ENCODE results near the gene OPTC. TPM values are rescaled to one million over a fixed set of nuclear protein-coding genes. Genes with fewer than 3 reads are reported as not detected.

The OPTC gene
- total and polyA plus RNA-seq, 11 donors: not detected

- no peaks in the 10 kb centered on the region for H3K9me3 ChIP-seq
- intact Hi-C loops (cut with DNase I): loop anchor here in 1 of 10 donors (5.0 kb wide), 1 partner anchor 35 kb away; no protein-coding TSS in a partner anchor
- no peak for DNase-seq
- TF ChIP-seq CTCF (IDR thresholded peaks at IDR 0.05) (no peak), POLR2A (IDR thresholded peaks at IDR 0.05) (no peak)
- ATAC-seq: peak in 1 of 4 donors; percentile 19
- H3K27ac ChIP-seq: peak overlapping the region in 4 of 12 donors; percentile 2 to 26 (median 18)
- no peaks in the 10 kb centered on the region for H3K36me3 ChIP-seq
- 76 to 83% (median 81%) methylated on average over 5 of the region's 5 CpGs for WGBS, 4 donors
- no peaks in the 10 kb centered on the region for H3K27me3 ChIP-seq
- H3K4me3 ChIP-seq: no peak overlapping the region
- H3K4me1 ChIP-seq: peaks cover 0 to 45% (median 20%) of the 10 kb centered on the region in 12 donors
Observed at GRCh38 chr1:203521812-203522211, 27.9 kb downstream of the OPTC start.

- WGBS, 4 donors: 51 to 72% (median 60%) methylated on average over 11 of the region's 11 CpGs
- H3K9me3 ChIP-seq: no peaks in the 10 kb centered on the region
- H3K27ac ChIP-seq: peak overlapping the region in 1 of 12 donors; percentile 26
- H3K36me3 ChIP-seq: no peaks in the 10 kb centered on the region
- intact Hi-C loops (cut with DNase I): loop anchor here in 1 of 10 donors (5.0 kb wide), 1 partner anchor 35 kb away; no protein-coding TSS in a partner anchor
- H3K4me1 ChIP-seq: peaks cover 0 to 45% (median 20%) of the 10 kb centered on the region in 12 donors
- H3K4me3 ChIP-seq: no peak overlapping the region
- no peaks in the 10 kb centered on the region for H3K27me3 ChIP-seq
- no peak for TF ChIP-seq POLR2A (IDR thresholded peaks at IDR 0.05)
- no peak for TF ChIP-seq CTCF (IDR thresholded peaks at IDR 0.05)
- DNase-seq: no peak
- peak in 3 of 4 donors; percentile 54 to 72 (median 60) for ATAC-seq
Observed at GRCh38 chr1:203522237-203522636, 28.3 kb downstream of the OPTC start.

GRCh38 chr1:203523667-203524066, 29.7 kb downstream of the OPTC start:
- no peaks in the 10 kb centered on the region for H3K27me3 ChIP-seq
- no peaks in the 10 kb centered on the region for H3K9me3 ChIP-seq
- TF ChIP-seq CTCF (IDR thresholded peaks at IDR 0.05): no peak
- TF ChIP-seq POLR2A (IDR thresholded peaks at IDR 0.05): no peak
- H3K4me1 ChIP-seq: peaks cover 0 to 45% (median 20%) of the 10 kb centered on the region in 12 donors
- H3K27ac ChIP-seq: peak overlapping the region in 4 of 12 donors; percentile 8 to 62 (median 20)
- 90 to 98% (median 95%) methylated on average over 6 of the region's 6 CpGs for WGBS, 4 donors
- no peaks in the 10 kb centered on the region for H3K36me3 ChIP-seq
- intact Hi-C loops (cut with DNase I): loop anchor here in 1 of 10 donors (5.0 kb wide), 1 partner anchor 34 kb away; no protein-coding TSS in a partner anchor
- DNase-seq (no peak), ATAC-seq (no peak)
- no peak overlapping the region for H3K4me3 ChIP-seq

- Histone ChIP-seq H3K4me1 (peaks cover 0 to 45% (median 20%) of the 10 kb centered on the region in 12 donors), H3K36me3 (no peaks in the 10 kb centered on the region), H3K4me3 (no peak overlapping the region), H3K27me3 (no peaks in the 10 kb centered on the region), H3K27ac (peak overlapping the region in 5 of 12 donors; percentile 8 to 62 (median 23)), H3K9me3 (no peaks in the 10 kb centered on the region)
- intact Hi-C loops (cut with DNase I): loop anchor here in 1 of 10 donors (5.0 kb wide), 1 partner anchor 33 kb away; no protein-coding TSS in a partner anchor
- no peak for TF ChIP-seq POLR2A (IDR thresholded peaks at IDR 0.05)
- TF ChIP-seq CTCF (IDR thresholded peaks at IDR 0.05): no peak
- 55 to 67% (median 58%) methylated on average over 4 of the region's 4 CpGs for WGBS, 4 donors
- ATAC-seq: peak in 3 of 4 donors; percentile 29 to 45 (median 33)
- DNase-seq: no peak
Observed at GRCh38 chr1:203524152-203524551, 30.2 kb downstream of the OPTC start.

All from heart left ventricle (tissue), 16 donors.